ENCODE results near the gene ZNF341.

ZNF341 gene

GRCh38 chr20:33739493-33739892 is 7.7 kb downstream of the ZNF341 start:
- Histone ChIP-seq H3K36me3 (replicated peaks in 1 of 2; ENCODE audit: control insufficient read depth in 2 of 2, insufficient read depth in 2 of 2, low read length in 2 of 2) (no peaks in the 10 kb centered on the region), H2BK12ac (ENCODE audit: low read length) (no peak overlapping the region), H3K27ac (replicated peaks; ENCODE audit: low read length) (no peak overlapping the region), H3K4me2 (ENCODE audit: insufficient read depth, low read length, poor library complexity, severe bottlenecking) (no peak overlapping the region), H2AFZ (ENCODE audit: low read length) (peak overlapping the region; percentile 38), H3K27me3 (ENCODE audit: control insufficient read depth in 3 of 3, insufficient read depth in 3 of 3, low read depth in 1 of 3, low read length in 3 of 3) (no peaks in the 10 kb centered on the region), H3K9ac (ENCODE audit: low read depth, low read length, poor library complexity) (no peak overlapping the region), H3K4me1 (ENCODE audit: control insufficient read depth in 2 of 2, insufficient read depth in 1 of 2, low read depth in 1 of 2, low read length in 2 of 2) (peaks cover 0 to 4% of the 10 kb centered on the region in 2 donors), H3K4ac (ENCODE audit: low read length) (no peak overlapping the region), H3K14ac (ENCODE audit: low read length) (no peak overlapping the region), H3K4me3 (ENCODE audit: low read length in 2 of 2) (no peak overlapping the region), H4K91ac (ENCODE audit: low read depth, low read length, poor library complexity) (no peak overlapping the region), H2BK15ac (ENCODE audit: low read length) (no peak overlapping the region), H3K18ac (ENCODE audit: low read length) (no peak overlapping the region), H3K9me3 (replicated peaks in 1 of 2; ENCODE audit: control insufficient read depth in 2 of 2, insufficient read depth in 1 of 2, low read depth in 1 of 2, low read length in 2 of 2) (peaks cover 10 to 14% of the 10 kb centered on the region in 2 donors), H2AK5ac (ENCODE audit: low read depth, low read length) (peak overlapping the region; percentile 60), H3K79me1 (ENCODE audit: low read depth, low read length) (no peaks in the 10 kb centered on the region), H2BK120ac (ENCODE audit: low read depth, low read length) (no peak overlapping the region), H3K23ac (ENCODE audit: low read depth, low read length, poor library complexity) (no peak overlapping the region), H2BK5ac (ENCODE audit: low read length) (no peak overlapping the region), H4K8ac (ENCODE audit: low read depth, low read length) (no peak overlapping the region)
- no peak for DNase-seq (ENCODE audit: low spot score)
- no CpG with 5 or more reads among the region's 7 CpGs for WGBS, 2 donors (ENCODE audit: extremely low coverage in 2 of 2, insufficient read length in 2 of 2, insufficient replicate concordance in 1 of 2)

GRCh38 chr20:33740189-33740588 is 8.4 kb downstream of the ZNF341 start:
- Histone ChIP-seq H2BK12ac (ENCODE audit: low read length) (no peak overlapping the region), H3K4ac (ENCODE audit: low read length) (no peak overlapping the region), H2AK5ac (ENCODE audit: low read depth, low read length) (no peak overlapping the region), H3K4me3 (ENCODE audit: low read length in 2 of 2) (no peak overlapping the region), H3K14ac (ENCODE audit: low read length) (no peak overlapping the region), H3K36me3 (replicated peaks in 1 of 2; ENCODE audit: control insufficient read depth in 2 of 2, insufficient read depth in 2 of 2, low read length in 2 of 2) (no peaks in the 10 kb centered on the region), H3K9ac (ENCODE audit: low read depth, low read length, poor library complexity) (no peak overlapping the region), H3K4me1 (ENCODE audit: control insufficient read depth in 2 of 2, insufficient read depth in 1 of 2, low read depth in 1 of 2, low read length in 2 of 2) (peaks cover 0 to 4% of the 10 kb centered on the region in 2 donors), H3K27ac (replicated peaks; ENCODE audit: low read length) (no peak overlapping the region), H3K27me3 (ENCODE audit: control insufficient read depth in 3 of 3, insufficient read depth in 3 of 3, low read depth in 1 of 3, low read length in 3 of 3) (no peaks in the 10 kb centered on the region), H3K9me3 (replicated peaks in 1 of 2; ENCODE audit: control insufficient read depth in 2 of 2, insufficient read depth in 1 of 2, low read depth in 1 of 2, low read length in 2 of 2) (peaks cover 10 to 14% of the 10 kb centered on the region in 2 donors), H4K91ac (ENCODE audit: low read depth, low read length, poor library complexity) (no peak overlapping the region), H2BK15ac (ENCODE audit: low read length) (no peak overlapping the region), H2BK5ac (ENCODE audit: low read length) (no peak overlapping the region), H4K8ac (ENCODE audit: low read depth, low read length) (no peak overlapping the region), H2AFZ (ENCODE audit: low read length) (no peak overlapping the region), H3K4me2 (ENCODE audit: insufficient read depth, low read length, poor library complexity, severe bottlenecking) (no peak overlapping the region), H3K79me1 (ENCODE audit: low read depth, low read length) (no peaks in the 10 kb centered on the region), H3K18ac (ENCODE audit: low read length) (no peak overlapping the region), H3K23ac (ENCODE audit: low read depth, low read length, poor library complexity) (no peak overlapping the region), H2BK120ac (ENCODE audit: low read depth, low read length) (no peak overlapping the region)
- no CpG with 5 or more reads among the region's 1 CpG for WGBS, 2 donors (ENCODE audit: extremely low coverage in 2 of 2, insufficient read length in 2 of 2, insufficient replicate concordance in 1 of 2)
- no peak for DNase-seq (ENCODE audit: low spot score)

GRCh38 chr20:33744181-33744580 is 12.4 kb downstream of the ZNF341 start:
- no peak for DNase-seq (ENCODE audit: low spot score)
- Histone ChIP-seq H3K9me3 (replicated peaks in 1 of 2; ENCODE audit: control insufficient read depth in 2 of 2, insufficient read depth in 1 of 2, low read depth in 1 of 2, low read length in 2 of 2) (peaks cover 0 to 3% of the 10 kb centered on the region in 2 donors), H2BK5ac (ENCODE audit: low read length) (no peak overlapping the region), H4K91ac (ENCODE audit: low read depth, low read length, poor library complexity) (no peak overlapping the region), H2BK120ac (ENCODE audit: low read depth, low read length) (no peak overlapping the region), H3K36me3 (replicated peaks in 1 of 2; ENCODE audit: control insufficient read depth in 2 of 2, insufficient read depth in 2 of 2, low read length in 2 of 2) (peaks cover 0 to 2% of the 10 kb centered on the region in 2 donors), H3K14ac (ENCODE audit: low read length) (no peak overlapping the region), H3K27ac (replicated peaks; ENCODE audit: low read length) (no peak overlapping the region), H3K4ac (ENCODE audit: low read length) (no peak overlapping the region), H3K23ac (ENCODE audit: low read depth, low read length, poor library complexity) (no peak overlapping the region), H4K8ac (ENCODE audit: low read depth, low read length) (no peak overlapping the region), H3K79me1 (ENCODE audit: low read depth, low read length) (no peaks in the 10 kb centered on the region), H2BK15ac (ENCODE audit: low read length) (no peak overlapping the region), H3K9ac (ENCODE audit: low read depth, low read length, poor library complexity) (no peak overlapping the region), H3K4me1 (ENCODE audit: control insufficient read depth in 2 of 2, insufficient read depth in 1 of 2, low read depth in 1 of 2, low read length in 2 of 2) (peaks cover 0 to 4% of the 10 kb centered on the region in 2 donors), H3K4me2 (ENCODE audit: insufficient read depth, low read length, poor library complexity, severe bottlenecking) (no peak overlapping the region), H3K4me3 (ENCODE audit: low read length in 2 of 2) (no peak overlapping the region), H2AK5ac (ENCODE audit: low read depth, low read length) (no peak overlapping the region), H2AFZ (ENCODE audit: low read length) (no peak overlapping the region), H2BK12ac (ENCODE audit: low read length) (no peak overlapping the region), H3K18ac (ENCODE audit: low read length) (no peak overlapping the region), H3K27me3 (ENCODE audit: control insufficient read depth in 3 of 3, insufficient read depth in 3 of 3, low read depth in 1 of 3, low read length in 3 of 3) (no peaks in the 10 kb centered on the region)
- WGBS, 2 donors (ENCODE audit: extremely low coverage in 2 of 2, insufficient read length in 2 of 2, insufficient replicate concordance in 1 of 2) = no CpG with 5 or more reads among the region's 3 CpGs

DNA sequence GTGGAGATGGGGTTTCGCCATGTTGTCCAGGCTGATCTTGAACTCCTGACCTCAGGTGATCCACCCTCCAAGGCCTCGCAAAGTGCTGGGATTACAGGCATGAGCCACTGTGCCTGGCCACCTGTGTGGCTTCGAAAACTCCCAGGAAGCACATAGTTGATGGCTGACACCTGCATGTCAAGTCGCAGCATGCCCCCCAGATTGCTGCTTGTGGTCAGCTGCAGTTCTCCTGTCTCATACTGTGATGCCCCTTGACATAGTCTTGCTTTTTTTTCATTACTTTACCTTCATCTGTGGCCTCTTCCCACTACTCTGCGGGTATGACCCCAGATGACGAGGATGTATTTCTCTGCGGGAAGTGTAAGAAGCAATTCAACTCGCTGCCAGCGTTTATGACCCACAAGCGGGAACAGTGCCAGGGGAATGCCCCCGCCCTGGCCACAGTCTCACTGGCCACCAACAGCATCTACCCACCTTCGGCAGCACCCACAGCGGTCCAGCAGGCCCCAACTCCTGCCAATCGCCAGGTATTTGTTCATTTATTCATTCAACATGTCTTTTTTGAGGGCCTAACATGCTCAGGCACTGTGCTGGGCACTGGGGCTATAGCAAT is 13.1 kb downstream of the ZNF341 start:
- no peak overlapping the region for H3K18ac ChIP-seq (ENCODE audit: low read length)
- H4K91ac ChIP-seq (ENCODE audit: low read depth, low read length, poor library complexity) = no peak overlapping the region
- H2BK15ac ChIP-seq (ENCODE audit: low read length) = no peak overlapping the region
- no peak overlapping the region for H2BK5ac ChIP-seq (ENCODE audit: low read length)
- H2AK5ac ChIP-seq (ENCODE audit: low read depth, low read length) = no peak overlapping the region
- H3K9ac ChIP-seq (ENCODE audit: low read depth, low read length, poor library complexity) = no peak overlapping the region
- no peak overlapping the region for H2AFZ ChIP-seq (ENCODE audit: low read length)
- H2BK12ac ChIP-seq (ENCODE audit: low read length) = no peak overlapping the region
- H3K9me3 ChIP-seq (replicated peaks in 1 of 2; ENCODE audit: control insufficient read depth in 2 of 2, insufficient read depth in 1 of 2, low read depth in 1 of 2, low read length in 2 of 2) = peaks cover 0 to 3% of the 10 kb centered on the region in 2 donors
- no peak overlapping the region for H3K23ac ChIP-seq (ENCODE audit: low read depth, low read length, poor library complexity)
- no peak overlapping the region for H3K4me2 ChIP-seq (ENCODE audit: insufficient read depth, low read length, poor library complexity, severe bottlenecking)
- H4K8ac ChIP-seq (ENCODE audit: low read depth, low read length) = no peak overlapping the region
- H3K4me1 ChIP-seq (ENCODE audit: control insufficient read depth in 2 of 2, insufficient read depth in 1 of 2, low read depth in 1 of 2, low read length in 2 of 2) = peaks cover 0 to 4% of the 10 kb centered on the region in 2 donors
- no peak overlapping the region for H3K27ac ChIP-seq (replicated peaks; ENCODE audit: low read length)
- H3K27me3 ChIP-seq (ENCODE audit: control insufficient read depth in 3 of 3, insufficient read depth in 3 of 3, low read depth in 1 of 3, low read length in 3 of 3) = no peaks in the 10 kb centered on the region
- H2BK120ac ChIP-seq (ENCODE audit: low read depth, low read length) = no peak overlapping the region
- WGBS, 2 donors (ENCODE audit: extremely low coverage in 2 of 2, insufficient read length in 2 of 2, insufficient replicate concordance in 1 of 2) = no CpG with 5 or more reads among the region's 14 CpGs
- H3K36me3 ChIP-seq (replicated peaks in 1 of 2; ENCODE audit: control insufficient read depth in 2 of 2, insufficient read depth in 2 of 2, low read length in 2 of 2) = peaks cover 0 to 2% of the 10 kb centered on the region in 2 donors
- DNase-seq (ENCODE audit: low spot score) = no peak
- no peak overlapping the region for H3K14ac ChIP-seq (ENCODE audit: low read length)
- H3K4ac ChIP-seq (ENCODE audit: low read length) = no peak overlapping the region
- no peak overlapping the region for H3K4me3 ChIP-seq (ENCODE audit: low read length in 2 of 2)
- no peaks in the 10 kb centered on the region for H3K79me1 ChIP-seq (ENCODE audit: low read depth, low read length)
